ENCODE results near the gene CELF6.

The CELF6 gene

GRCh38 chr15:72272213-72272996 lies 47.6 kb downstream of the CELF6 start, which contains the start of gene PARP6:
Gene PARP6 (minus strand): TSS chr15:72272554. CDS start chr15:72267477, 5,077 bp downstream.
- peak; percentile 80 to 86 for DNase-seq
- TF ChIP-seq POLR2A (IDR thresholded peaks at IDR 0.05; ENCODE audit: low read length) (peak; percentile 25), GATA1 (IDR thresholded peaks at IDR 0.05; ENCODE audit: low read depth, low read length) (no peak)

GRCh38 chr15:72271895-72272212 lies 48.1 kb downstream of the CELF6 start:
- TF ChIP-seq GATA1 (IDR thresholded peaks at IDR 0.05; ENCODE audit: low read depth, low read length) (no peak), POLR2A (IDR thresholded peaks at IDR 0.05; ENCODE audit: low read length) (no peak)
- DNase-seq, result no peak

- no peak for TF ChIP-seq POLR2A (IDR thresholded peaks at IDR 0.05; ENCODE audit: low read length)
- TF ChIP-seq GATA1 (IDR thresholded peaks at IDR 0.05; ENCODE audit: low read depth, low read length), result no peak
- no peak for DNase-seq
These were observed 48.7 kb downstream of the CELF6 start for GRCh38 chr15:72271221-72271620.

GRCh38 chr15:72269739-72270138 lies 50.2 kb downstream of the CELF6 start:
- TF ChIP-seq GATA1 (IDR thresholded peaks at IDR 0.05; ENCODE audit: low read depth, low read length) (no peak), POLR2A (IDR thresholded peaks at IDR 0.05; ENCODE audit: low read length) (no peak)

GRCh38 chr15:72265031-72265430 lies 54.9 kb downstream of the CELF6 start:
- TF ChIP-seq GATA1 (IDR thresholded peaks at IDR 0.05; ENCODE audit: low read depth, low read length), result no peak
- TF ChIP-seq POLR2A (IDR thresholded peaks at IDR 0.05; ENCODE audit: low read length), result no peak
- DNase-seq, result no peak

More at GRCh38 chr15:72269739-72270138, 50.2 kb downstream of the CELF6 start:
- DNase-seq, result no peak

GRCh38 chr15:72252663-72253299 lies 67.2 kb downstream of the CELF6 start:
- TF ChIP-seq POLR2A (IDR thresholded peaks at IDR 0.05; ENCODE audit: low read length) (no peak), GATA1 (IDR thresholded peaks at IDR 0.05; ENCODE audit: low read depth, low read length) (no peak)
- no peak for DNase-seq

GRCh38 chr15:72249142-72249810 lies 70.7 kb downstream of the CELF6 start:
- TF ChIP-seq POLR2A (IDR thresholded peaks at IDR 0.05; ENCODE audit: low read length), result no peak
- TF ChIP-seq GATA1 (IDR thresholded peaks at IDR 0.05; ENCODE audit: low read depth, low read length), result no peak
- DNase-seq, result no peak

- DNase-seq, result no peak
- TF ChIP-seq GATA1 (IDR thresholded peaks at IDR 0.05; ENCODE audit: low read depth, low read length) (no peak), POLR2A (IDR thresholded peaks at IDR 0.05; ENCODE audit: low read length) (no peak)
These were observed 71.4 kb downstream of the CELF6 start for GRCh38 chr15:72248514-72248913.

GRCh38 chr15:72242775-72243370 lies 77.1 kb downstream of the CELF6 start:
- DNase-seq, result no peak
- TF ChIP-seq GATA1 (IDR thresholded peaks at IDR 0.05; ENCODE audit: low read depth, low read length) (no peak), POLR2A (IDR thresholded peaks at IDR 0.05; ENCODE audit: low read length) (no peak)

GRCh38 chr15:72239652-72240051 lies 80.3 kb downstream of the CELF6 start:
- no peak for DNase-seq
- no peak for TF ChIP-seq POLR2A (IDR thresholded peaks at IDR 0.05; ENCODE audit: low read length)
- no peak for TF ChIP-seq GATA1 (IDR thresholded peaks at IDR 0.05; ENCODE audit: low read depth, low read length)

GRCh38 chr15:72238586-72238985 lies 81.4 kb downstream of the CELF6 start:
- no peak for TF ChIP-seq GATA1 (IDR thresholded peaks at IDR 0.05; ENCODE audit: low read depth, low read length)
- no peak for TF ChIP-seq POLR2A (IDR thresholded peaks at IDR 0.05; ENCODE audit: low read length)
- no peak for DNase-seq

GRCh38 chr15:72237853-72238224 lies 82.1 kb downstream of the CELF6 start:
- no peak for DNase-seq
- TF ChIP-seq POLR2A (IDR thresholded peaks at IDR 0.05; ENCODE audit: low read length) (no peak), GATA1 (IDR thresholded peaks at IDR 0.05; ENCODE audit: low read depth, low read length) (no peak)

GRCh38 chr15:72237029-72237852 lies 82.7 kb downstream of the CELF6 start:
- peak; percentile 21 to 51 for DNase-seq

More at GRCh38 chr15:72237029-72237852, 82.7 kb downstream of the CELF6 start:
- TF ChIP-seq POLR2A (IDR thresholded peaks at IDR 0.05; ENCODE audit: low read length) (peak; percentile 56), GATA1 (IDR thresholded peaks at IDR 0.05; ENCODE audit: low read depth, low read length) (no peak)

Measured in erythroblast (primary cell).